RWPE2 (cell line): ENCODE data around the gene TNS3.

Experiments used
- ATAC-seq: fragments of 200-7000 bp; cut with Tn5 transposase; 3 replicates; pipeline ENCODE4 v1.9.1; 2021; ENCODE audit warnings: low read depth
- DNase-seq: peaks from one replicate; pipeline ENCODE4 v3.0.0-alpha.2; 2020; ENCODE audit warnings: low spot score
- H3K27ac ChIP-seq: fragments of 450-650 bp; 2 replicates; pipeline ENCODE4 v1.5.1; 2017; ENCODE audit warnings: mild to moderate bottlenecking; ENCODE audit not compliant: poor library complexity, severe bottlenecking
- H3K27me3 ChIP-seq: fragments of 250-450 bp; sonication (Bioruptor Pico); 2 replicates; pipeline ENCODE4 v1.5.1; 2021; ENCODE audit warnings: mild to moderate bottlenecking, moderate library complexity; ENCODE audit not compliant: insufficient read depth, poor library complexity, severe bottlenecking
- H3K36me3 ChIP-seq: fragments of 250-450 bp; sonication (Bioruptor Pico); 2 replicates; pipeline ENCODE4 v1.5.1; 2020; ENCODE audit warnings: low read depth, mild to moderate bottlenecking, moderate library complexity
- H3K4me1 ChIP-seq: fragments of 250-450 bp; sonication (Bioruptor Pico); 2 replicates; pipeline ENCODE4 v1.5.1; 2021; ENCODE audit warnings: mild to moderate bottlenecking, moderate library complexity; ENCODE audit not compliant: insufficient read depth, poor library complexity, severe bottlenecking
- H3K4me3 ChIP-seq: fragments of 250-450 bp; sonication (Bioruptor Pico); 2 replicates; pipeline ENCODE4 v1.5.1; 2021; ENCODE audit warnings: mild to moderate bottlenecking, moderate library complexity; ENCODE audit not compliant: severe bottlenecking
- H3K9me3 ChIP-seq: fragments of 250-450 bp; sonication (Bioruptor Pico); 2 replicates; pipeline ENCODE4 v1.5.1; 2021; ENCODE audit warnings: mild to moderate bottlenecking, moderate library complexity; ENCODE audit not compliant: severe bottlenecking
- TF ChIP-seq, protein P1 (sequence below): fragments of 450-650 bp; IDR thresholded peaks from one replicate; pipeline ENCODE4 v1.5.1; 2017; ENCODE audit warnings: mild to moderate bottlenecking, moderate library complexity; ENCODE audit not compliant: poor library complexity, severe bottlenecking

The TNS3 gene

GRCh38 chr7:47492716-47493325 is 89.1 kb downstream of the TNS3 start:
- no peaks in the 10 kb centered on the region for H3K9me3 ChIP-seq
- no peaks in the 10 kb centered on the region for H3K27me3 ChIP-seq
- H3K36me3 ChIP-seq = no peaks in the 10 kb centered on the region
- TF ChIP-seq, protein P1, sequence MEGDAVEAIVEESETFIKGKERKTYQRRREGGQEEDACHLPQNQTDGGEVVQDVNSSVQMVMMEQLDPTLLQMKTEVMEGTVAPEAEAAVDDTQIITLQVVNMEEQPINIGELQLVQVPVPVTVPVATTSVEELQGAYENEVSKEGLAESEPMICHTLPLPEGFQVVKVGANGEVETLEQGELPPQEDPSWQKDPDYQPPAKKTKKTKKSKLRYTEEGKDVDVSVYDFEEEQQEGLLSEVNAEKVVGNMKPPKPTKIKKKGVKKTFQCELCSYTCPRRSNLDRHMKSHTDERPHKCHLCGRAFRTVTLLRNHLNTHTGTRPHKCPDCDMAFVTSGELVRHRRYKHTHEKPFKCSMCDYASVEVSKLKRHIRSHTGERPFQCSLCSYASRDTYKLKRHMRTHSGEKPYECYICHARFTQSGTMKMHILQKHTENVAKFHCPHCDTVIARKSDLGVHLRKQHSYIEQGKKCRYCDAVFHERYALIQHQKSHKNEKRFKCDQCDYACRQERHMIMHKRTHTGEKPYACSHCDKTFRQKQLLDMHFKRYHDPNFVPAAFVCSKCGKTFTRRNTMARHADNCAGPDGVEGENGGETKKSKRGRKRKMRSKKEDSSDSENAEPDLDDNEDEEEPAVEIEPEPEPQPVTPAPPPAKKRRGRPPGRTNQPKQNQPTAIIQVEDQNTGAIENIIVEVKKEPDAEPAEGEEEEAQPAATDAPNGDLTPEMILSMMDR = no peak
- no peak overlapping the region for H3K4me3 ChIP-seq
- H3K4me1 ChIP-seq = no peaks in the 10 kb centered on the region
- DNase-seq (no peak), ATAC-seq (no peak)
- no peak overlapping the region for H3K27ac ChIP-seq

- ATAC-seq = no peak
- TF ChIP-seq, protein P1 = no peak
- H3K36me3 ChIP-seq = no peaks in the 10 kb centered on the region
Observed at GRCh38 chr7:47490501-47491265, 91.2 kb downstream of the TNS3 start.

GRCh38 chr7:47489624-47490023 is 92.3 kb downstream of the TNS3 start:
- no peaks in the 10 kb centered on the region for H3K27me3 ChIP-seq
- no peak for ATAC-seq
- TF ChIP-seq, protein P1 = no peak
- no peaks in the 10 kb centered on the region for H3K4me1 ChIP-seq
- no peaks in the 10 kb centered on the region for H3K36me3 ChIP-seq
- H3K9me3 ChIP-seq = no peaks in the 10 kb centered on the region
- H3K27ac ChIP-seq = no peak overlapping the region
- no peak overlapping the region for H3K4me3 ChIP-seq
- peak; percentile 35 for DNase-seq

More at GRCh38 chr7:47490501-47491265, 91.2 kb downstream of the TNS3 start:
- H3K27me3 ChIP-seq = no peaks in the 10 kb centered on the region
- H3K9me3 ChIP-seq = no peaks in the 10 kb centered on the region
- no peak overlapping the region for H3K27ac ChIP-seq
- H3K4me3 ChIP-seq = no peak overlapping the region
- DNase-seq = peak; percentile 29
- no peaks in the 10 kb centered on the region for H3K4me1 ChIP-seq

DNA sequence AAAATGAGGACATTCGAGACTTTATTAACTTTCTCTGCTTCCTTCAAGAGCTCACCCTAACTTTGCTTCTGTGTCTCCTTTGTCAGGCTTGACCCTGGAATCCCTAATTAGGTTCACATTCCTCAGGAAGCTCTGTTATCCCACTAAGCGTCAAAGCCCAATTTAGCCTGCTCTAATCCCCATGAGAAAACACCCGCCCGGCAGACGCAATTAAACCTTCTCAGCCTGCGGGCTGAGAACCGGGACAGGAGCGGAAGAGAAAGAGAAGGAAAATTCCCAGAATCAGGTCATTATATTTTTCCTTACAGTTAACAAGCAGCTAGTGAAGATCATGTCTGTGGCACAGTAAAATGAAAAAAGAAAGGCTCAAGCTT is 93.0 kb downstream of the TNS3 start:
- H3K27me3 ChIP-seq = no peaks in the 10 kb centered on the region
- ATAC-seq (no peak), DNase-seq (no peak)
- TF ChIP-seq, protein P1 = no peak
- H3K27ac ChIP-seq = no peak overlapping the region
- H3K9me3 ChIP-seq = no peaks in the 10 kb centered on the region
- no peaks in the 10 kb centered on the region for H3K4me1 ChIP-seq
- H3K4me3 ChIP-seq = no peak overlapping the region
- no peaks in the 10 kb centered on the region for H3K36me3 ChIP-seq
